H1 (cell line): ENCODE data around the gene BPI. TPM values are rescaled to one million over a fixed set of nuclear protein-coding genes. Genes with fewer than 3 reads are reported as not detected.

Experiments used
- ASH2L ChIP-seq: fragments of 200-600, 300-600 bp; sonication (generic); IDR thresholded peaks from one replicate; pipeline ENCODE4 v1.7.1; 2017; ENCODE audit warnings: low read length
- GABPA ChIP-seq: IDR thresholded peaks from 2 replicates; pipeline ENCODE4 v1.6.1; 2011; ENCODE audit warnings: mild to moderate bottlenecking, low read length, moderate library complexity, borderline replicate concordance; ENCODE audit not compliant: insufficient read depth
- JUND ChIP-seq: IDR thresholded peaks from 2 replicates; pipeline ENCODE4 v1.6.1; 2011; ENCODE audit warnings: mild to moderate bottlenecking, improper control_type of control experiment, low read length
- SAP30 ChIP-seq: fragments of 300-600 bp; sonication (generic); IDR thresholded peaks from 2 replicates; pipeline ENCODE4 v1.7.1; 2012; ENCODE audit warnings: low read length, moderate library complexity, mild to moderate bottlenecking, inconsistent platforms; ENCODE audit not compliant: insufficient read depth, insufficient replicate concordance
- polyA plus RNA-seq, 7 experiments: library from polyadenylated mRNA; depleted of rRNA in 3 of 7; stranded (reverse) in 5 of 7; unstranded in 2 of 7; fragments of >200 nt in 5 of 7; fragments of 200-250 nt in 2 of 7; gene quantifications; 1 replicate in 5 of 7; 2 replicates in 1 of 7; 4 replicates in 1 of 7; pipeline versions ENCODE4 v1.2.1 to v1.2.3, GENCODE V29; 2011 to 2013; ENCODE audit warnings: missing spikeins in 2 of 7, mixed read lengths in 2 of 7
- total RNA-seq: library from RNA; stranded (reverse); fragmentation: NEBNext Ultra II Directional; extraction: Animal tissue kit (Norgen Biotek cat#: 25700); gene quantifications from 2 replicates; pipeline ENCODE4 v1.2.1, GENCODE V29; 2021
- TF ChIP-seq, protein P1 (sequence below), 3 experiments: IDR thresholded peaks; 1 replicate in 2 of 3; 2 replicates in 1 of 3; pipeline versions ENCODE4 v1.5.1 to v1.6.1; 2011; ENCODE audit warnings: low read length in 3 of 3, mild to moderate bottlenecking in 3 of 3, inconsistent platforms in 2 of 3, low read depth in 1 of 3, moderate library complexity in 1 of 3; ENCODE audit not compliant: insufficient read depth in 1 of 3; ENCODE audit errors: control extremely low read depth in 1 of 3

The BPI gene
- total and polyA plus RNA-seq, 2 of the 8 experiments (the other 6 are each of a cell fraction or from before 2014, with no cell fraction given), result not detected

GRCh38 chr20:38326309-38326708 is 22.4 kb downstream of the BPI start (continued):
- TF ChIP-seq, protein P1, sequence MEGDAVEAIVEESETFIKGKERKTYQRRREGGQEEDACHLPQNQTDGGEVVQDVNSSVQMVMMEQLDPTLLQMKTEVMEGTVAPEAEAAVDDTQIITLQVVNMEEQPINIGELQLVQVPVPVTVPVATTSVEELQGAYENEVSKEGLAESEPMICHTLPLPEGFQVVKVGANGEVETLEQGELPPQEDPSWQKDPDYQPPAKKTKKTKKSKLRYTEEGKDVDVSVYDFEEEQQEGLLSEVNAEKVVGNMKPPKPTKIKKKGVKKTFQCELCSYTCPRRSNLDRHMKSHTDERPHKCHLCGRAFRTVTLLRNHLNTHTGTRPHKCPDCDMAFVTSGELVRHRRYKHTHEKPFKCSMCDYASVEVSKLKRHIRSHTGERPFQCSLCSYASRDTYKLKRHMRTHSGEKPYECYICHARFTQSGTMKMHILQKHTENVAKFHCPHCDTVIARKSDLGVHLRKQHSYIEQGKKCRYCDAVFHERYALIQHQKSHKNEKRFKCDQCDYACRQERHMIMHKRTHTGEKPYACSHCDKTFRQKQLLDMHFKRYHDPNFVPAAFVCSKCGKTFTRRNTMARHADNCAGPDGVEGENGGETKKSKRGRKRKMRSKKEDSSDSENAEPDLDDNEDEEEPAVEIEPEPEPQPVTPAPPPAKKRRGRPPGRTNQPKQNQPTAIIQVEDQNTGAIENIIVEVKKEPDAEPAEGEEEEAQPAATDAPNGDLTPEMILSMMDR (IDR thresholded peaks at IDR 0.05; ENCODE audit: control extremely low read depth in 1 of 3, insufficient read depth in 1 of 3, low read depth in 1 of 3, low read length in 3 of 3), result no peak
- TF ChIP-seq JUND, result no peak
- no peak for TF ChIP-seq SAP30
- TF ChIP-seq GABPA, result no peak
- no peak for TF ChIP-seq ASH2L
